DMS53 (cell line): ENCODE results near the gene JAKMIP3.
A peak's percentile ranks its signal among the peaks of the same experiment; 100 is the strongest.

Experiments
- DNase-seq: peaks from one replicate; lab custom pipeline; 2025; lab: John Stamatoyannopoulos, UW

Gene JAKMIP3

GRCh38 chr10:132099389-132100090 is 33.8 kb downstream of the JAKMIP3 start:
- no peak for DNase-seq

- DNase-seq: no peak
These were observed 34.3 kb downstream of the JAKMIP3 start for GRCh38 chr10:132100091-132100481.

- no peak for DNase-seq
These were observed 35.0 kb downstream of the JAKMIP3 start for GRCh38 chr10:132100556-132101349.

GRCh38 chr10:132101529-132101928 is 35.8 kb downstream of the JAKMIP3 start:
- no peak for DNase-seq

GRCh38 chr10:132102071-132102716 is 36.4 kb downstream of the JAKMIP3 start:
- DNase-seq: no peak

- no peak for DNase-seq
These were observed 37.0 kb downstream of the JAKMIP3 start for GRCh38 chr10:132102717-132103110.

- peak; percentile 16 for DNase-seq
These were observed 37.6 kb downstream of the JAKMIP3 start for GRCh38 chr10:132103116-132103910.

- no peak for DNase-seq
These were observed 38.3 kb downstream of the JAKMIP3 start for GRCh38 chr10:132104062-132104461.

GRCh38 chr10:132104471-132105301 is 38.9 kb downstream of the JAKMIP3 start:
- no peak for DNase-seq

GRCh38 chr10:132105302-132105995 is 39.7 kb downstream of the JAKMIP3 start:
- no peak for DNase-seq

GRCh38 chr10:132106431-132106830 is 40.7 kb downstream of the JAKMIP3 start:
- no peak for DNase-seq

- no peak for DNase-seq
These were observed 41.6 kb downstream of the JAKMIP3 start for GRCh38 chr10:132107186-132107948.

GRCh38 chr10:132107949-132108877 is 42.5 kb downstream of the JAKMIP3 start:
- no peak for DNase-seq

GRCh38 chr10:132109341-132110110 is 43.8 kb downstream of the JAKMIP3 start:
- no peak for DNase-seq

GRCh38 chr10:132110111-132110521 is 44.4 kb downstream of the JAKMIP3 start:
- no peak for DNase-seq

GRCh38 chr10:132110713-132111112 is 45.0 kb downstream of the JAKMIP3 start:
- DNase-seq: no peak

- DNase-seq: no peak
These were observed 45.5 kb downstream of the JAKMIP3 start for GRCh38 chr10:132111121-132111731.
